A673 (cell line): Measurements from ENCODE around the gene MAP3K5. TPM values are rescaled to one million over a fixed set of nuclear protein-coding genes. Genes with fewer than 3 reads are reported as not detected.

Experiments
- BruUV-seq: library from RNA; stranded (reverse); fragments of 400-500 nt; replicated peaks from 2 replicates; lab custom pipeline; 2021; lab: Mats Ljungman, UMichigan
- CTCF ChIA-PET: fragments of 300-600 bp; sonication (Branson Sonifier 250); formaldehyde crosslinking; loops from one replicate; lab custom pipeline; 2022; ENCODE audit warnings: antibody characterized with exemption; lab: Charles Lee
- POLR2A ChIA-PET: fragments of 300-600 bp; sonication (Branson Sonifier 250); formaldehyde crosslinking; loops from one replicate; lab custom pipeline; 2022; ENCODE audit warnings: antibody characterized with exemption; ENCODE audit not compliant: low non-redundant PET; lab: Charles Lee
- DNase-seq: peaks from one replicate; pipeline ENCODE4 v3.0.0-alpha.2; 2015; ENCODE audit warnings: low spot score
- H3K27ac ChIP-seq: fragments of 200-600 bp; sonication (generic); 2 replicates; pipeline ENCODE4 v1.5.1; 2016; ENCODE audit warnings: mixed run types, low read depth, mild to moderate bottlenecking, mixed read lengths, antibody characterized with exemption, low read length; ENCODE audit not compliant: poor library complexity, severe bottlenecking
- H3K27me3 ChIP-seq: fragments of 200-600 bp; sonication (generic); replicated peaks from 2 replicates; pipeline ENCODE4 v1.6.1; 2017; ENCODE audit warnings: mixed run types, low read depth, mild to moderate bottlenecking, mixed read lengths, antibody characterized with exemption, low read length; ENCODE audit not compliant: insufficient read depth, poor library complexity
- H3K36me3 ChIP-seq: fragments of 200-600 bp; sonication (generic); 2 replicates; pipeline ENCODE4 v1.6.1; 2016; ENCODE audit warnings: mixed run types, mild to moderate bottlenecking, mixed read lengths, antibody characterized with exemption, low read length; ENCODE audit not compliant: insufficient read depth, poor library complexity, severe bottlenecking
- H3K4me1 ChIP-seq: fragments of 200-600 bp; sonication (generic); 2 replicates; pipeline ENCODE4 v1.6.1; 2017; ENCODE audit warnings: mixed run types, mild to moderate bottlenecking, mixed read lengths, antibody characterized with exemption, low read length; ENCODE audit not compliant: insufficient read depth, poor library complexity, severe bottlenecking
- H3K4me3 ChIP-seq: fragments of 200-600 bp; sonication (generic); 2 replicates; pipeline ENCODE4 v1.5.1; 2016; ENCODE audit warnings: low read depth, mixed run types, mild to moderate bottlenecking, mixed read lengths, low read length; ENCODE audit not compliant: poor library complexity, severe bottlenecking
- H3K9me3 ChIP-seq: fragments of 200-600 bp; sonication (generic); 2 replicates; pipeline ENCODE4 v1.6.1; 2016; ENCODE audit warnings: mixed run types, low read depth, mild to moderate bottlenecking, mixed read lengths, antibody characterized with exemption, low read length; ENCODE audit not compliant: poor library complexity, severe bottlenecking
- CTCF ChIP-seq: fragments of 300-800, 200-600 bp; sonication (generic); conservative IDR thresholded peaks from 2 replicates; pipeline ENCODE4 v1.5.1; 2017; ENCODE audit warnings: low read depth, mild to moderate bottlenecking, antibody characterized with exemption, low read length, moderate library complexity, mixed read lengths
- EZH2 ChIP-seq: fragments of 200-600 bp; sonication (generic); IDR thresholded peaks from 2 replicates; pipeline ENCODE4 v1.6.1; 2017; ENCODE audit warnings: borderline replicate concordance, low read depth, mild to moderate bottlenecking, mixed read lengths, antibody characterized with exemption, low read length; ENCODE audit not compliant: poor library complexity, severe bottlenecking
- intact Hi-C: fragments of 100-400 bp; cut with micrococcal nuclease; formaldehyde crosslinking; loops from one replicate; pipeline ENCODE4 v1.10.0; 2022; ENCODE audit not compliant: unreplicated experiment
- total RNA-seq: library from RNA; stranded (reverse); gene quantifications from 2 replicates; pipeline ENCODE4 v1.2.3, GENCODE V29; 2021

Gene MAP3K5
- total RNA-seq, 1 experiment from 2014 or later, result 5.4 TPM

DNA sequence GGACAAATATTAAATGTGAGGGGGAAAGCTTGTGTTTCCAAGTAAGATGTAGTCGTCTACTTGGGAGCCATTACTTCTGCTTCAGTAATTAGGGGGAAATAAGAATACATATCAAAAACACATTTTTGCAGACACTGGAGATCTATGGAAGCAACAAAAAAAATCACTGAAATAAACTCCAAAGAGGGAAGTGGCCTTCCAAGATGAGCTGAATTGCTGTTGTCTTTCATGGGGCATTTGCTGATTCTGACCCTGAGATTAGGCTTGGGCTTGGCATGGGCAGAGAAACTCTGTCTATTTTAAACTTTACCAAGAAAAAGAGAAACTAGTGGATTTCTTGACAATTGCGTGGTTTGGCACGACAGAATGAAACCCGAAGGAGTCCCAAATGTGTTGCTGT lies 120.1 kb downstream of the MAP3K5 start:
- CTCF ChIA-PET, result no interaction called here
- DNase-seq, result no peak
- Histone ChIP-seq H3K4me1 (peaks cover 6% of the 10 kb centered on the region), H3K4me3 (no peak overlapping the region), H3K9me3 (peaks cover 6% of the 10 kb centered on the region), H3K27me3 (no peaks in the 10 kb centered on the region), H3K36me3 (no peaks in the 10 kb centered on the region), H3K27ac (no peak overlapping the region)
- POLR2A ChIA-PET, result interaction anchor here (0.6 kb wide), 1 partner anchor 661 kb away, joined by 5 read pairs; no protein-coding TSS in a partner anchor
- intact Hi-C loops, result no loop called here
- no TSS peak for BruUV-seq
- no peak for TF ChIP-seq CTCF
- no peak for TF ChIP-seq EZH2

DNA sequence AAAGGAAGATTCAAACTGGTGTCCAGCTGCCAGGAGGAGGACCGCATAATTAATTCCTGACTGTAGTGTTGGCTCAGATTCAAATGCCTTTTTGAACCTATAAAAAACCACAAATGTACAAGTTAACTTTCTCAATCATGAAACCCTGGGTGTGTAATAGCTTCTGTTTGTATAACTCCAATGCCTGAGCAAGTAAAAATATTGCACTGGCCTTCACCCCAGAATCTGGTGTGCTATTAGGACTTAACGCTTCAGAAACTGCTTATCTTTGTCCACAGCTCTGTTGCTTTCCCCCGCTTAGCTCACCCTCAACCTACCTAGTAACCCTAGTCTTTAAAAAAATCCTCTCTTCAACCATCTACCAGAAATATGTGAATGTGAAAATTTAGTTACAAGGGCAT lies 123.0 kb downstream of the MAP3K5 start:
- DNase-seq, result peak; percentile 36
- no TSS peak for BruUV-seq
- POLR2A ChIA-PET, result no interaction called here

GRCh38 chr6:136668571-136668970 lies 123.7 kb downstream of the MAP3K5 start:
- BruUV-seq, result no TSS peak
- Histone ChIP-seq H3K27me3 (no peaks in the 10 kb centered on the region), H3K9me3 (peaks cover 2% of the 10 kb centered on the region), H3K4me1 (peaks cover 6% of the 10 kb centered on the region), H3K36me3 (no peaks in the 10 kb centered on the region), H3K27ac (no peak overlapping the region), H3K4me3 (no peak overlapping the region)
- ChIA-PET POLR2A (no interaction called here), CTCF (no interaction called here)
- TF ChIP-seq CTCF (no peak), EZH2 (no peak)
- intact Hi-C loops, result no loop called here
- DNase-seq, result no peak

More for the DNA sequence above, 123.0 kb downstream of the MAP3K5 start:
- TF ChIP-seq EZH2 (no peak), CTCF (no peak)
- Histone ChIP-seq H3K36me3 (no peaks in the 10 kb centered on the region), H3K4me3 (no peak overlapping the region), H3K27me3 (no peaks in the 10 kb centered on the region), H3K4me1 (peaks cover 6% of the 10 kb centered on the region), H3K27ac (no peak overlapping the region), H3K9me3 (peaks cover 6% of the 10 kb centered on the region)
- intact Hi-C loops, result no loop called here
- CTCF ChIA-PET, result no interaction called here
